PC-9 (cell line): ENCODE data around the gene CRIP2. TPM values are rescaled to one million over a fixed set of nuclear protein-coding genes. Genes with fewer than 3 reads are reported as not detected.

Experiments
- BruUV-seq: library from RNA; stranded (reverse); fragments of 400-500 nt; replicated peaks from 2 replicates; lab custom pipeline; 2021; lab: Mats Ljungman, UMichigan
- CTCF ChIA-PET: fragments of 300-600 bp; sonication (Branson Sonifier 250); formaldehyde crosslinking; loops from one replicate; lab custom pipeline; 2022; ENCODE audit warnings: antibody characterized with exemption; lab: Charles Lee
- POLR2A ChIA-PET: fragments of 300-600 bp; sonication (Branson Sonifier 250); formaldehyde crosslinking; loops from one replicate; lab custom pipeline; 2022; ENCODE audit warnings: antibody characterized with exemption; ENCODE audit not compliant: unreplicated experiment; lab: Charles Lee
- DNase-seq, 2 experiments: peaks; one replicate each; pipeline versions ENCODE4 v3.0.0 to v3.0.0-alpha.2; 2015 to 2022; ENCODE audit warnings: mixed read lengths in 1 of 2
- H2AFZ ChIP-seq: fragments of 200-600 bp; sonication (generic); 2 replicates; pipeline ENCODE4 v1.8.1; 2017; ENCODE audit warnings: antibody characterized with exemption
- H3F3A ChIP-seq: fragments of 200-600 bp; sonication (generic); 2 replicates; pipeline ENCODE4 v1.8.1; 2017; ENCODE audit warnings: antibody characterized with exemption, mild to moderate bottlenecking, low read depth; ENCODE audit not compliant: insufficient read depth
- H3K27ac ChIP-seq: fragments of 200-600 bp; sonication (generic); 2 replicates; pipeline ENCODE4 v1.6.1; 2016; ENCODE audit warnings: mixed run types
- H3K27me3 ChIP-seq: fragments of 200-600 bp; sonication (generic); 2 replicates; pipeline ENCODE4 v1.6.1; 2016; ENCODE audit warnings: low read depth, mixed run types; ENCODE audit not compliant: insufficient read depth
- H3K36me3 ChIP-seq: fragments of 200-600 bp; sonication (generic); 2 replicates; pipeline ENCODE4 v1.6.1; 2016; ENCODE audit warnings: low read depth, mixed run types
- H3K4me1 ChIP-seq: fragments of 200-600 bp; sonication (generic); replicated peaks from 2 replicates; pipeline ENCODE4 v1.6.1; 2016; ENCODE audit warnings: mixed run types; ENCODE audit not compliant: insufficient read depth
- H3K4me2 ChIP-seq: fragments of 200-600 bp; sonication (generic); 2 replicates; pipeline ENCODE4 v1.6.1; 2017; ENCODE audit warnings: mixed run types
- H3K4me3 ChIP-seq: fragments of 200-600 bp; sonication (generic); 2 replicates; pipeline ENCODE4 v1.6.1; 2016; ENCODE audit warnings: mixed run types
- H3K79me2 ChIP-seq: fragments of 200-600 bp; sonication (generic); 2 replicates; pipeline ENCODE4 v1.6.1; 2017; ENCODE audit warnings: low read depth, mixed run types
- H3K9me2 ChIP-seq: fragments of 200-600 bp; sonication (generic); 2 replicates; pipeline ENCODE4 v1.8.1; 2017; ENCODE audit warnings: mild to moderate bottlenecking; ENCODE audit not compliant: insufficient read depth
- H3K9me3 ChIP-seq: fragments of 200-600 bp; sonication (generic); 2 replicates; pipeline ENCODE4 v1.8.1; 2016; ENCODE audit warnings: low read depth; ENCODE audit not compliant: insufficient read depth
- H4K20me1 ChIP-seq: fragments of 200-600 bp; sonication (generic); 2 replicates; pipeline ENCODE4 v1.8.1; 2017; ENCODE audit not compliant: insufficient read depth
- EZH2 ChIP-seq: fragments of 200-600 bp; sonication (generic); IDR thresholded peaks from 2 replicates; pipeline ENCODE4 v1.8.0; 2017; ENCODE audit warnings: antibody characterized with exemption, low read depth
- intact Hi-C: fragments of 100-400 bp; cut with micrococcal nuclease; formaldehyde crosslinking; loops from one replicate; pipeline ENCODE4 v1.10.0; 2022; ENCODE audit not compliant: unreplicated experiment
- total RNA-seq: library from RNA; stranded (reverse); gene quantifications from 2 replicates; pipeline ENCODE4 v1.2.3, GENCODE V29; 2021
- TF ChIP-seq, protein P1 (sequence below): fragments of 200-600 bp; sonication (generic); conservative IDR thresholded peaks from 2 replicates; pipeline ENCODE4 v1.6.1; 2017; ENCODE audit warnings: mixed run types, antibody characterized with exemption, mild to moderate bottlenecking, moderate library complexity

CRIP2 gene
- total RNA-seq, 1 experiment from 2014 or later: 50.2 TPM

DNA sequence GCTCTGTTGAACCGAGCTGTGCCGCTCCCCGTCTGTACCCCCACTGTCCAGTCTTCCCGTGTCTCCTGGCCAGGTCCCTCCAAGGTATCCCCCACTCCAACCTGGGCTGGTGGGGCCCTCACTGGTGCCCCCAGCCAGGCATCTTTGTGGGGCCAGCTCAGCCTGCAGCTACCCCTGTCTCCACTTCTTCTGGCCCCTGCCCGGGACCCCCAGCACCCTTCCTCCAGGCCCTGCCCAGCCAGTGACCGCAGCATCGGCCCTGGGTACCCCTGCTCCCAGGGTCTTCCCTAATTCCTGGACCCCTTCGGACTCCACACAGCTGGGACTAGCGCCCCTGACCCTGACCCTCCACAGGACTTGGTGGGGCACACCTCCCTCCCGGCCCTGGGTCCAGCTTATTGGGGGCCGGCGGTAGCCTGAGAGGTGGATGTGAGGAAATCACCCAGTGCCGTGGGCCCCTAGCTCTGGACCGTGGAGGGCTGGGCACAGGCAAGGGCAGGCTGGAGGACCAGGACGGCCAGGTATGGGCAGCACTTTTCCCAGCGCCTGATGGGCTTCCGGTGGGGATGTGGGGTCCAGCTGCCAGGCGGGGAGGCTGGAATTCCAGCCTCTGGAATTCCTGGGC is 8.0 kb downstream of the CRIP2 start:
- POLR2A ChIA-PET: no interaction called here
- intact Hi-C loops: loop anchor here (2.0 to 5.0 kb wide), 3 partner anchors 180 to 510 kb away; partner anchors contain the start of gene BRF1

DNA sequence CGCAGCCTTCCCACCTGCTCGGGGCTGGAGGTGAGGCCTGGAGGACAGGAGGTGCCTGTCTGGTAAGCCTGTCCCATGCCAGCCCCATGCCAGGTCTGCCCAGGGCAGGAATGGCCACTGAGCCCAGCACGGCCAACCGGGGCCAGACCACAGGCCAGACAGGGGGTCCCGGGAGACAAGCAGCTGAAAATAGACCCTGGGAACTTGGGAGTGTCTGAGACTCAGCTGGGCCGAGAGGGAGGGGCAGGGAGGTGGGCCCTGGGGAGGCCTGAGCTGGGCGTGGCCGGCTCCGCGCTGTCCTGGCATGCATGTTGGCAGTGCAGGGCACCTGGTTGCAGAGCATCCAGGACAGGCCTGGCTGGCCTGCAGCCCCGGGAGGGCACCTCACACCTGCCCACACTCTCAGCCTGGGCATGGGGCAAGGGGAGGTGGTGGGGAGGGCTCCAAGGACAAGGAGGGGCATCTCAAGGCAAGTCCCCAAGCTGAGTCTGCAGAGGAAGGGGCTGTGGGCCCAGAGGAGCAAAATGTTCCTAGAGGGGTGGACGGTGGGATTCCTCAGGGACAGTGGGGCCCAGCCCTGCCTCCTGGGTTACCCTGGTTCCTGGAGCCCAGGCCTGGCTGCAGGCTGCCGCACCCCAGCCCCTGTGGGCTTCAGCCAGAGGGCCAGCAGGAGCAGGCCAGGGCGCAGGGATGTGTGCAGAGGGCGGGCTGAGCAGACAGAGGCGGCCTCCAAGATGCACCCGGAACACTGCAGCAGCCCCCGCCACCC is 8.9 kb downstream of the CRIP2 start:
- Histone ChIP-seq H4K20me1 (no peaks in the 10 kb centered on the region), H3K36me3 (no peaks in the 10 kb centered on the region), H2AFZ (no peak overlapping the region), H3F3A (peaks cover 21% of the 10 kb centered on the region), H3K27me3 (no peaks in the 10 kb centered on the region), H3K4me1 (peaks cover 45% of the 10 kb centered on the region), H3K27ac (no peak overlapping the region), H3K9me2 (no peaks in the 10 kb centered on the region), H3K4me2 (no peak overlapping the region), H3K9me3 (no peaks in the 10 kb centered on the region), H3K4me3 (no peak overlapping the region), H3K79me2 (no peaks in the 10 kb centered on the region)
- ChIA-PET POLR2A (interaction anchor here (0.6 kb wide), 1 partner anchor 1527 kb away, joined by 3 read pairs; no protein-coding TSS in a partner anchor), CTCF (interaction anchor here (0.6 kb wide), 1 partner anchor 9 kb away, joined by 3 read pairs; no protein-coding TSS in a partner anchor)
- intact Hi-C loops: loop anchor here (2.0 to 5.0 kb wide), 3 partner anchors 181 to 511 kb away; partner anchors contain the start of gene BRF1
- peak in 1 of 2 experiments; percentile 64 for DNase-seq
- no TSS peak for BruUV-seq
- TF ChIP-seq, protein P1, sequence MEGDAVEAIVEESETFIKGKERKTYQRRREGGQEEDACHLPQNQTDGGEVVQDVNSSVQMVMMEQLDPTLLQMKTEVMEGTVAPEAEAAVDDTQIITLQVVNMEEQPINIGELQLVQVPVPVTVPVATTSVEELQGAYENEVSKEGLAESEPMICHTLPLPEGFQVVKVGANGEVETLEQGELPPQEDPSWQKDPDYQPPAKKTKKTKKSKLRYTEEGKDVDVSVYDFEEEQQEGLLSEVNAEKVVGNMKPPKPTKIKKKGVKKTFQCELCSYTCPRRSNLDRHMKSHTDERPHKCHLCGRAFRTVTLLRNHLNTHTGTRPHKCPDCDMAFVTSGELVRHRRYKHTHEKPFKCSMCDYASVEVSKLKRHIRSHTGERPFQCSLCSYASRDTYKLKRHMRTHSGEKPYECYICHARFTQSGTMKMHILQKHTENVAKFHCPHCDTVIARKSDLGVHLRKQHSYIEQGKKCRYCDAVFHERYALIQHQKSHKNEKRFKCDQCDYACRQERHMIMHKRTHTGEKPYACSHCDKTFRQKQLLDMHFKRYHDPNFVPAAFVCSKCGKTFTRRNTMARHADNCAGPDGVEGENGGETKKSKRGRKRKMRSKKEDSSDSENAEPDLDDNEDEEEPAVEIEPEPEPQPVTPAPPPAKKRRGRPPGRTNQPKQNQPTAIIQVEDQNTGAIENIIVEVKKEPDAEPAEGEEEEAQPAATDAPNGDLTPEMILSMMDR: no peak
- TF ChIP-seq EZH2: no peak

More for the DNA sequence above, 8.0 kb downstream of the CRIP2 start:
- Histone ChIP-seq H3K79me2 (no peaks in the 10 kb centered on the region), H3K4me1 (peaks cover 37% of the 10 kb centered on the region), H3K4me2 (peak overlapping the region; percentile 100), H3F3A (peaks cover 17% of the 10 kb centered on the region), H3K36me3 (no peaks in the 10 kb centered on the region), H3K27me3 (no peaks in the 10 kb centered on the region), H3K9me2 (no peaks in the 10 kb centered on the region), H2AFZ (no peak overlapping the region), H3K4me3 (no peak overlapping the region), H4K20me1 (no peaks in the 10 kb centered on the region), H3K9me3 (no peaks in the 10 kb centered on the region), H3K27ac (peak overlapping the region; percentile 27)
- no peak for DNase-seq
- CTCF ChIA-PET: interaction anchor here (0.6 to 0.8 kb wide), 2 partner anchors 10 to 111 kb away, joined by 3 read pairs; no protein-coding TSS in a partner anchor
- no TSS peak for BruUV-seq
- no peak for TF ChIP-seq EZH2
- TF ChIP-seq, protein P1: no peak
